Epidermal melanocyte (primary cell): ENCODE measurements around the gene PDE1C.

Experiments
- DNase-seq: peaks from one replicate; pipeline ENCODE4 v3.0.0; 2011; ENCODE audit warnings: low spot score; ENCODE audit not compliant: insufficient read length

Gene PDE1C

DNA sequence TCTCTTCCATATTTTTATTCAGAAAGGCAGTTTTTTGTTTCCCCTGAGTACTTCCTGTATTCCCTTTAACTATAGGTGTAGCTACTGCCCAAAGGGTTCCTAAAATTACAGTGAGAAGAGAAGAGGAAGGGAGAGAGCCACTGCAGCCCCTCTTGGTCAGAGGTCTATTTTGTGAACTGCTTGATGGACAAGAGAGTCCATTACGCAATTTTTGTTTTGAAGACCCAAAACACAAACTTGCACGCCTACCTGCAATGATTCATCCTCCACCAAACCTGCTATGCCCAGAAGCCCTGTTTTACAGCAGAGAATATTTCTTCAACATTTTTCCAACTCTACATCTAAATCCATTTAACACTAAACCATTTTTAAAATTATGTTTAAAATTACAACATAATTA lies 75.1 kb downstream of the PDE1C start:
- DNase-seq = no peak

DNA sequence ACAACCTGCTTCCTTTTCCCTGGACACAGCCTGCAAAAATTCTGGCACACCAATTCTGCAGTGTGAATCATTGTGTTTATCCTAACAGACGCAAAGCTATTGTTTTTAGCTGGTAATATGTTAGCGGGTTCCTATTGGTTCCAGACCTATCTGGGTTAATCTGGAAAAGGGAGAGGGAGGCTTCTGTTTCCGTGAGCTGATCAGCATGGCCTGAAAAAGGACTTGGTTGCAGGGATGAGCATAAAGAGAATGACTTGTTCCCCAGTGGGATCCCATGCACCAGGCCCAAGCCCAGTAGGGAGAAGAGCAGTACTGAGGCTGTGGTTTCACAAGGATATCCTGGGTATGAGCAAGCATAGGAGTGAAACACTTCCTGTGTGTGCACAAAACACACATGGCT lies 78.4 kb downstream of the PDE1C start:
- no peak for DNase-seq

GRCh38 chr7:31991406-31991805 lies 78.8 kb downstream of the PDE1C start:
- no peak for DNase-seq

DNA sequence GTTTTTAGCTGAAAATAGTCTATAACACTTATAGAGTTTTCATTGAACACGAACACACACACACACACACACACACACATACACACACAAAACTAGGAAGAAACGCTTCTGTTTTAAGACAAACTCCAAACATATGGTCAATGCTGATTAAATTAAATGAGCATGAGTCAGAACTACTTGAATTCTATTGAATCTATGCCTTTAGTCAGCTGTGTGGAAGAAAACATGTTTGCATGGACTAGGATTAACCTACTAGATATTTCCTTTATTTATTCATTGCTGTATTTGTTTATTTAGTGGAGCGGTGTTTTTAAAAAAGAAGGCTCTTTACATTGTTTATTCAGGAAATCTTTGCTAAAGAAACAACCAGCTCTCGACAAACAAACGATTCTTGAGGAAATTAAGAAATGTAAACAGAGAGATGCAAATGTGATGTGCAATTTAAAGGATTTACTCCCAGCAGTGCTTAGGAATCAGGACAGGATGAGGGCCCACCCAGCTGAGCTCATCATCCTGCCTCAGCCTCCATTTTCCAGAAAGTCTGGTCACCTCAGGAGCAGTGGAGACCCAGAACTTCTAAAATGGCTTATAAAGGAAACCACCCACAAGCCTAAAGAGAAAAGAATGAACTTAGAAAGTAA lies 83.2 kb downstream of the PDE1C start:
- no peak for DNase-seq

GRCh38 chr7:31982962-31983361 lies 87.2 kb downstream of the PDE1C start:
- no peak for DNase-seq

GRCh38 chr7:31981874-31982390 lies 88.3 kb downstream of the PDE1C start:
- DNase-seq = no peak

- no peak for DNase-seq
Observed at GRCh38 chr7:31979690-31980330, 90.4 kb downstream of the PDE1C start.

DNA sequence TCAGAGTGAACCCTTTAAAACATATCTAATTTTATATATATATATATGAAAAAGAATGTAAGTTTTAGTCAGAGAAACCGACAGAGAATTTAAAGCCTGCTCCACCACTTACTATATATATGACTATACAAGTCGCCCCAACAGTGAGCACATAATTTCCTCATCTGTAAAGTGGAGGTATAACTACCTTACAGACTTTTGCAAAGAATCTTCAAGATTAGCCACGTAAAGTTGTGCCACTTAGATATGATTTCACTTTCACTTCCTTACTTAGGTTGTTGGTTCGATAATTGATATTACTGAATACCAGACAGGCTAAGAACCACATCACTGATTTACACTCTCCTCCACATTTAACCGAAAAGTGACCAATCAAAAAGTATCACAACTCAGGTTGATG lies 94.7 kb downstream of the PDE1C start:
- DNase-seq = no peak

DNA sequence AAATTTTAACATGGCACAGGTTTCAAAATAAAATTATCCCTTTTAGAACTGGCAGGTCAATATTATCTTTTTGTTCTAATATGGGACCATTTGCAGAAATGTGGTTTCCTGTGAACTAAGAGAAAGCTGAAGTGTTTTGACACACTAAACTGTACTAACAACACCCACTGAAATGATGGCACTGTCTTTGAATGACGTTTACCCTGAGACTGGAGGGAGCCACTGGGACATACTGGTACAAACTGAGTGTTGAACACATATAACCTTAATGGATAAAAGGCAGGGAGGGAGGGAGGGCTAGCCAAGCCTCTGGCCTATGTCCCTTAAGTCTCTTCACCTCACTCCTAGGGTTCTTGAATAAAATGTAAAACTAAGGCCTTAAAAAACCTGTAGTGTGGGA lies 95.9 kb downstream of the PDE1C start:
- no peak for DNase-seq

DNA sequence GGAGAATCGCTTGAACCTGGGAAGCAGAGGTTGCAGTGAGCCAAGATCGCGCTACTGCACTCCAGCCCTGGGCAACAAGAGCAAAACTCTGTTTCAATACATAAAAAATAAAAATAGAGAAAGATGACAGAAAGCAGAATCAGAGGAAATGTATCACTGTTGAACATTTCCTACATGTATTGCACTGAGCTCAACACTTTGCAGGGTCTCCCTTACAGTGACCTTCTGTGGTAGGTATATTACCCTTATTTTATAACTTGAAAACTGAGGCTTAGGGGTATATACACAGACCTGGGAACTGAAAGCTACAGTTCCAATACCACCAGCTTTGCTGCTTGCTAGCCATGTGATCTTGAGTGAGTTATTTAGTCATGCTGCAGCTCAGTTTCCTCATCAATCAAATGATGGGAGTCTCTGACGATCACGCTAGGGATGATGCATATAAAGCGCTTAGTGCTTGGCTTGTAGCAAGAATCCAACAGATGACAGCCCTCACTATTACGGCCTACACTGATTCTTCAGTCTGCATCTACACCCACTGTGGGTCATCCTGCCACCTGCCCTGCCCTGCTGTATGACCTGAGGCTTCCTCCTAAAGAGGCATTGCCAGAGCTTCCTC lies 99.0 kb downstream of the PDE1C start:
- no peak for DNase-seq

GRCh38 chr7:31970501-31970900 lies 99.7 kb downstream of the PDE1C start:
- no peak for DNase-seq

DNA sequence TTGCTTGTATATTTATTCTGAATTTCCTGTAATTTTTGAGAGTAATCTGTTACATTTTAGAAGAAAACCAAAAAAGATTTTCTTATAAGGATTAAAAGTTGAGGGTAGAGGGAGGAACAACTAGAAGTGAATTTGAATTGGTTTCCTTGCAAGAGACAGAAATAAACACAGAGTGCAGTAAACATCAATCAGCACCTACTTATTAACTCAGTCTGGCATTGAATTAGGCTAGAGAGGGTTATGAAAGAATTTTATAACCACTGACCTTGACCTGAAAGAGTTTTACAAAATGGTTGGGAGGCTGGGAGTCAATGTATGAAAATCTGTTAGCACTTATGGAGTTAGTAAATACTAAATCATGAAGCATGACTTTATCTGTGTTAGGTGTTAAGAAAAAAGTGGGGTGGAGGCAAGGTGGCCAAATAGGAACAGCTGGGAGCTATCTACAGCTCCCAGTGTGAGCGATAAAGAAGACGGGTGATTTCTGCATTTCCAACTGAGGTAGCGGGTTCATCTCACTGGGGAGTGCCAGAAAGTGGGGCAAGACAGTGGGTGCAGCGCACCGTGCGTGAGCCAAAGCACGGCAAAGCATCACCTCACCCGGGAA lies 106.5 kb downstream of the PDE1C start:
- DNase-seq = no peak

DNA sequence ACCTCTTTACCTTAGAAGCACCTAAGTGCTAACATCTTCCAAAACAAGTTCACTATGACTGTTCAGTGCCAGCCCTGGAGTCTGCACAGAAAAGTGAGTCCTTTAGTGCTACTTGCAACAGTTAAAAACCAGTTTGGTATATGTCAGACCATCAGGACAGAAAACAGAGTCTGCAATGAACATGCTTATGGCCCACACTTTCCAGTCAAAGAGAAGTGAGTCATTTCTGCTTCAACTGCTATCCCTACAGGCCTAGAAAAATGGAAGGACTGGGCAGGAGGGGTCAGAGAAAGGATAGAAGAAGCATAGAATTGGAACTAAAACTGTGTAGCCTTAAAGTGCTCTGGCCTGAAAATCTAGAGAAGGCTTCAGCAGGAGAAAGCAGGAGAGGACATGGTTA lies 108.0 kb downstream of the PDE1C start:
- DNase-seq = no peak

GRCh38 chr7:31958226-31958625 lies 112.0 kb downstream of the PDE1C start:
- DNase-seq = no peak

DNA sequence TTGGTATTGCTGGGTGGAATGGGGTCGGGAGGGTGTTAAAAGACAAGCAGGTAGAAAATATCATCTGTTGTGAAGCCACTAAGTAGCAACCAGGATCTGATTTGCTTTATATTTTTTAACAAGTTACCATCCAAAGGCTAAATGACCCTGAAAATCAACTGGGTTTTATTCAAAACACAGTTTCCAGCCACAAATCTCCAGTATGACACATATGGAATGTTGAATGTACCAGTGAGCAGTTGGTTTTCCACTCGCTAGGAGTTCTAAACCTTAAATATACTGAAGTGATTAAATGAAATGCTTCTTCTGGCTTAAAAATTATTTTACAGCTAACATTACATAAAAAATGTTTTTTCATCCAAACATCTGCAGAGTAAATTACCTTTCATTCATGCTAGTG lies 112.5 kb downstream of the PDE1C start:
- DNase-seq = no peak

DNA sequence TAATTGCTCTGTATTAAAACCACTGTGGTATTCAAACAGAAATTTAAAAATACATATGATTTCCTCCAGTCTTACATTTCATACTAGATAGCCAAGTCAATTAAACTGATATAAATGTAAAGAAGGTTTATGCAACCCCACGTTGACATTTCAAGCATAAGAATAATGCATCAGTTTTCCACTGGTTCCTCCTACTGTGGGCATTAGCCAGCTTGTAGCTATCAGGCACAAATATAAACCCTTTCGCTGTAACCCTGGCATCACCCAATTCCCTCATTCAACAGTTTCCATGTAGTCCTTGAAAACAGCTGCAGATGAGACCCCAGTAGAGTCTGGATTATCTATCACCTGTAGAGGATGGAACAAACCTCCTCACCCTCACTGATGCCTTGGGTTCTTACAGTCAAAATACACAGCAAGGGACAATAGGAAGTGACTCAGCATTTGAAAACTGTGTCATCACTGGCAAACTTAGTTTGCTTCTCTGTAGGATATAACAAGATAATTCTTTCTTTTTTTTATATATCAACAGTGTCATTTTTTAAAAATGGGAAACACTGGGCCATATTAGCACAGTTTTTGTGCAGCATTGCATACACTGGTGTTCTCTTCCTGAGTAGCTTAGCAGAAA lies 113.0 kb downstream of the PDE1C start:
- no peak for DNase-seq

GRCh38 chr7:31955641-31956040 lies 114.6 kb downstream of the PDE1C start:
- no peak for DNase-seq

GRCh38 chr7:31955021-31955420 lies 115.2 kb downstream of the PDE1C start:
- DNase-seq = no peak

DNA sequence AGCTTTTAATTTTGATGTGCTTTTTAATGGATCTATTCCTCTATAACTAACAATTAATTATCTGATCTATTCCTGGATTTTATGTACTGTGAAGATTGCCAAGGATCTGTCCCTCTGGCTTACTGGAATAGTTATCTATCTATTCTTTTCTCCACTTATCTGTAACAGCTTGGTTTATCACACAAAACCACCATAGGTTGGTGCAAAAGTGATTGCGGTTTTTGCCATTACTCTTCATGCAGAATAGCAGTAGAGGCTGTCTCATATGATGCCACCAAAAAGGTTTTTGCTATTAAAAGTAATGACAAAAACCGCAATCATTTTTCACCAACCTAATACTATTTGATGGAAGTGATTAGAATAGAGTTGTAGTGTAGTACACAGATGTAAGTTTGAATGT lies 115.7 kb downstream of the PDE1C start:
- DNase-seq = no peak

DNA sequence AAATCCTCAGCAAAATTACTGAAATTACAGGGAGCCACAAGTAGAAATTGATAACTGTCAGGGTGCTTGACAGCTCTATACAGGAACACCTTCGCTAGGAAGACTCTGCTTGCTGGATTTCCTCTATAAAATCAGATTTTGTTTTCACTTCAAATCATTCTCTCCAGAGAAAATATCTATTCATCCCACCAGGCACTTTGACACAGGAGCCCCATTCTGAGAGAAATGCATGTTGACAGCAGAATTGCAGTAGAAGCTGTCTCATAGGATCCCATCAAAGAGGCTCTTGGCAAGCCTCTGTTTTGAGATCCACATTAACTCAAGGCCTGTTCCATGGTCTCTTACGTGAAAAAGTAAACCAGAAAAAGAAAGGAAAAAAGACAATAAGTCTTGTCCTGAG lies 116.8 kb downstream of the PDE1C start:
- no peak for DNase-seq

DNA sequence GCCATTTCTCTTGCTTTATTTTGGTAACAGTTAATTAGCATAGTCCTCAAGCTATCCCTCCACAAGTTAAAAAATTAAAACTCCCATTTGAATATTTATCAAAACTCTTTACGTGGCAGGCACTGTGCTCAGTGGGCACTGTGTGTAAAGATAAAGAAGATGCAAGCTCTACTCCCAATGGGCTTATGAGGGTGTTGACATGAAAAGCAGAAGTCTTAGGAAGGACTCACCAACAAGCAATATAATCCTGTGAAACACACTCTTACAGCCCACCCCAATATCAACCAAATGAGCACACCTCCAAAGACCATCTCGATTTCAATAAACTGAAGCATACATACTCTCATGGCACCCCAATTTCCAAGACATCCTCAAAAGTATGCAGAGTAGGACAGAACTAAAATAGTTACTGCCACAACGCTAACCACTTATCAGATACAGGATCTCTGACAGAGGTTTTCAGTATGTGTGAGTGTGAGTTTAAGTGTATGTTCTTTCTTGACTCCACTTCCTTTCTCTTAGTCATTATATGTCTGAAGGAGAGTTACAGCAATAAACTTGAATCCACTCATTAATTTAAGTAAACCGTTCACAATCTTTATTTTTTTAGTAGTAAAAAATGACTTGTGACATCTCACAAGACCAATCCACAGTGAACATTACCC lies 120.0 kb downstream of the PDE1C start:
- no peak for DNase-seq
